Stomach (tissue), 4 donors: Measurements from ENCODE around the gene ACTL10.
"Not testable (repeated sequence)": the region's sequence is repeated elsewhere in the genome, so short reads cannot be mapped to it uniquely, and the experiment has no call there.

Experiments
- EP300 ChIP-seq: sonication (generic); formaldehyde crosslinking; IDR thresholded peaks from one replicate; pipeline ENCODE4 v1.6.1; 2017; ENCODE audit warnings: antibody characterized with exemption
- TF ChIP-seq, protein P1 (sequence below), 7 experiments: fragments of 450-650 bp in 4 of 7; fragments of 200-600 bp in 3 of 7; sonication (generic) in 3 of 7; IDR thresholded peaks; one replicate each; pipeline ENCODE4 v1.5.1; 2016 to 2019; ENCODE audit warnings: antibody characterized with exemption in 7 of 7, control low read depth in 2 of 7, mild to moderate bottlenecking in 1 of 7

DNA sequence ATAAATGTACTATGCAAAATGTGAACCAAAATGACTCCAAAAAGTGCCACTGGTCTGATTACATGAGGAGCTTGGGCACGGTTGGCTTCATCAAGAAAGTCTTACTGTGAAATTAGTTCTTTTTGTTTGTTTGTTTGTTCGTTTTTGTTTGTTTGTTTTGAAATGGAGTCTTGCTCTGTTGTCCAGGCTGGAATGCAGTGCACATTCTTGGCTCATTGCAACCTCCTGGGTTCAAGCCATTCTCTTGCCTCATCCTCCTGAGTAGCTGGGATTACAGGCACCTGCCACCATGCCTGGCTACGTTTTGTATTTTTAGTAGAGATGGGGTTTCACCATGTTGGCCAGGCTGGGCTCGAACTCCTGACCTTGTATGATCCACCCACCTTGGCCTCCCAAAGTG is 34.8 kb upstream of the ACTL10 start:
- TF ChIP-seq, protein P1, sequence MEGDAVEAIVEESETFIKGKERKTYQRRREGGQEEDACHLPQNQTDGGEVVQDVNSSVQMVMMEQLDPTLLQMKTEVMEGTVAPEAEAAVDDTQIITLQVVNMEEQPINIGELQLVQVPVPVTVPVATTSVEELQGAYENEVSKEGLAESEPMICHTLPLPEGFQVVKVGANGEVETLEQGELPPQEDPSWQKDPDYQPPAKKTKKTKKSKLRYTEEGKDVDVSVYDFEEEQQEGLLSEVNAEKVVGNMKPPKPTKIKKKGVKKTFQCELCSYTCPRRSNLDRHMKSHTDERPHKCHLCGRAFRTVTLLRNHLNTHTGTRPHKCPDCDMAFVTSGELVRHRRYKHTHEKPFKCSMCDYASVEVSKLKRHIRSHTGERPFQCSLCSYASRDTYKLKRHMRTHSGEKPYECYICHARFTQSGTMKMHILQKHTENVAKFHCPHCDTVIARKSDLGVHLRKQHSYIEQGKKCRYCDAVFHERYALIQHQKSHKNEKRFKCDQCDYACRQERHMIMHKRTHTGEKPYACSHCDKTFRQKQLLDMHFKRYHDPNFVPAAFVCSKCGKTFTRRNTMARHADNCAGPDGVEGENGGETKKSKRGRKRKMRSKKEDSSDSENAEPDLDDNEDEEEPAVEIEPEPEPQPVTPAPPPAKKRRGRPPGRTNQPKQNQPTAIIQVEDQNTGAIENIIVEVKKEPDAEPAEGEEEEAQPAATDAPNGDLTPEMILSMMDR (IDR thresholded peaks at IDR 0.05) = not testable (repeated sequence)
- TF ChIP-seq EP300 = not testable (repeated sequence)
